Chondrocyte (in vitro differentiated cells): Measurements from ENCODE around the gene ALDH9A1. TPM values are rescaled to one million over a fixed set of nuclear protein-coding genes. Genes with fewer than 3 reads are reported as not detected.
"Not testable (repeated sequence)": the region's sequence is repeated elsewhere in the genome, so short reads cannot be mapped to it uniquely, and the experiment has no call there.

Source experiments
- DNase-seq: peaks from one replicate; pipeline ENCODE4 v3.0.0; 2021; ENCODE audit warnings: mixed read lengths, low spot score
- H3K27ac Mint-ChIP-seq: one replicate; pipeline ENCODE4 v1.8.0; 2021; ENCODE audit warnings: mild to moderate bottlenecking, moderate library complexity, mixed read lengths; ENCODE audit not compliant: unreplicated experiment
- H3K27me3 Mint-ChIP-seq: 2 replicates; pipeline ENCODE4 v1.8.0; 2021; ENCODE audit warnings: low read depth, mixed read lengths
- H3K36me3 Mint-ChIP-seq: 2 replicates; pipeline ENCODE4 v1.8.0; 2021; ENCODE audit warnings: low read depth, mixed read lengths
- H3K4me1 Mint-ChIP-seq: 2 replicates; pipeline ENCODE4 v1.8.0; 2021; ENCODE audit warnings: low read depth, mild to moderate bottlenecking, mixed read lengths
- H3K4me3 Mint-ChIP-seq: one replicate; pipeline ENCODE4 v1.8.0; 2021; ENCODE audit warnings: mild to moderate bottlenecking, moderate library complexity, mixed read lengths; ENCODE audit not compliant: unreplicated experiment
- H3K9me3 Mint-ChIP-seq: 2 replicates; pipeline ENCODE4 v1.8.0; 2021; ENCODE audit warnings: low read depth, mixed read lengths
- CTCF ChIP-seq: fragments of 200-600 bp; sonication (generic); IDR thresholded peaks from 2 replicates; pipeline ENCODE4 v1.5.0; 2021; ENCODE audit warnings: antibody characterized with exemption, mild to moderate bottlenecking, moderate library complexity
- total RNA-seq: library from RNA; stranded (reverse); gene quantifications from 3 replicates; pipeline ENCODE4 v1.2.1, GENCODE V29; 2021

ALDH9A1 gene
- total RNA-seq, 1 donor from 2014 or later, result 34.6 TPM

DNA sequence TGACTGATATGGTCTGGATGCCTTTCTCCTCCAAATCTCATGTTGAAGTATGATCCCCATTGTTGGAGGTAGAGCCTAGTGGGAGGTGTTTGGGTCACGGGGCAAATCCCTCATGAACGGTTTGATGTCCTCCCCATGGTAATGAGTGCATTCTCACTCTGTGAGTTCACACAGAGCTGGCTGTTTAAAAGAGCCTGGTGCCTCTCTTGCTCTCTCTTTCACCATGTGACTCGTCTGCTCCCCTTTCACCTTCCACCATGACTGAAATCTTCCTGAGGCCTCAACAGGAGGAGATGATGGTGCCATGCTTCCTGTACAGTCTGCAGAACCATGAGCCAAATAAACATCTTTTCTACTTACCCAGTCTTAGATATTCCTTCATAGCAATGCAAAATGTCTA, 30.2 kb downstream of the ALDH9A1 start:
- Mint-ChIP-seq H3K4me3 (no peak overlapping the region), H3K27me3 (no peaks in the 10 kb centered on the region), H3K27ac (no peak overlapping the region), H3K36me3 (peaks cover 40% of the 10 kb centered on the region), H3K4me1 (peaks cover 8% of the 10 kb centered on the region), H3K9me3 (no peaks in the 10 kb centered on the region)
- no peak for DNase-seq
- no peak for TF ChIP-seq CTCF

- no peak overlapping the region for H3K4me3 Mint-ChIP-seq
- H3K36me3 Mint-ChIP-seq, result peaks cover 37% of the 10 kb centered on the region
- no peak for DNase-seq
- peaks cover 8% of the 10 kb centered on the region for H3K4me1 Mint-ChIP-seq
- no peaks in the 10 kb centered on the region for H3K27me3 Mint-ChIP-seq
- TF ChIP-seq CTCF, result no peak
- peak overlapping the region; percentile 17 for H3K27ac Mint-ChIP-seq
- H3K9me3 Mint-ChIP-seq, result no peaks in the 10 kb centered on the region
Observed at GRCh38 chr1:165666152-165666825, 32.1 kb downstream of the ALDH9A1 start.

DNA sequence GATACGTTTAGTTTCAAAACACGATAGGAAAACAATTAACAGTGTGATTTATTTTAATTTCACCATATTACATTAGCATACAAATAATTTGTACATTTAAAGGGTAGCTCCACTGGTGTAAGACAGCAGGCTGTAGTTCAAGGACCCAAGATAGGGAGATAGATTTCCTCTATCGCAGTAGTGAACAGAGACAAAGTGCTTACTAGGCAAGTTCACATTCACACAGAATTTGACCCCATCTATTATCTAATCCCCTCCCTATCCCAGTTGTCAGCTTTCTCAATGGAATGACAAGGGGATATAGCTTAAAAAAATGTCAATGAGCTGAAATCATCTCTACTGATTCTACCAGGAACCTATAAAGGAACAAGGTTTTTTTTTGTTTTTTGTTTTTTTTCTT, 36.2 kb downstream of the ALDH9A1 start:
- peaks cover 13% of the 10 kb centered on the region for H3K4me1 Mint-ChIP-seq
- no peak overlapping the region for H3K27ac Mint-ChIP-seq
- peaks cover 27% of the 10 kb centered on the region for H3K36me3 Mint-ChIP-seq
- no peak for TF ChIP-seq CTCF
- no peak overlapping the region for H3K4me3 Mint-ChIP-seq
- no peaks in the 10 kb centered on the region for H3K9me3 Mint-ChIP-seq
- no peaks in the 10 kb centered on the region for H3K27me3 Mint-ChIP-seq
- no peak for DNase-seq

GRCh38 chr1:165661703-165662102, 36.7 kb downstream of the ALDH9A1 start:
- Mint-ChIP-seq H3K27ac (no peak overlapping the region), H3K36me3 (peaks cover 25% of the 10 kb centered on the region), H3K4me1 (peaks cover 13% of the 10 kb centered on the region), H3K27me3 (no peaks in the 10 kb centered on the region), H3K4me3 (no peak overlapping the region), H3K9me3 (no peaks in the 10 kb centered on the region)
- DNase-seq, result no peak
- no peak for TF ChIP-seq CTCF

- Mint-ChIP-seq H3K36me3 (peaks cover 21% of the 10 kb centered on the region), H3K27ac (peak overlapping the region; percentile 59), H3K9me3 (no peaks in the 10 kb centered on the region), H3K4me3 (no peak overlapping the region), H3K27me3 (no peaks in the 10 kb centered on the region), H3K4me1 (peaks cover 5% of the 10 kb centered on the region)
- TF ChIP-seq CTCF, result no peak
- no peak for DNase-seq
Observed at GRCh38 chr1:165659581-165659895, 38.8 kb downstream of the ALDH9A1 start.

DNA sequence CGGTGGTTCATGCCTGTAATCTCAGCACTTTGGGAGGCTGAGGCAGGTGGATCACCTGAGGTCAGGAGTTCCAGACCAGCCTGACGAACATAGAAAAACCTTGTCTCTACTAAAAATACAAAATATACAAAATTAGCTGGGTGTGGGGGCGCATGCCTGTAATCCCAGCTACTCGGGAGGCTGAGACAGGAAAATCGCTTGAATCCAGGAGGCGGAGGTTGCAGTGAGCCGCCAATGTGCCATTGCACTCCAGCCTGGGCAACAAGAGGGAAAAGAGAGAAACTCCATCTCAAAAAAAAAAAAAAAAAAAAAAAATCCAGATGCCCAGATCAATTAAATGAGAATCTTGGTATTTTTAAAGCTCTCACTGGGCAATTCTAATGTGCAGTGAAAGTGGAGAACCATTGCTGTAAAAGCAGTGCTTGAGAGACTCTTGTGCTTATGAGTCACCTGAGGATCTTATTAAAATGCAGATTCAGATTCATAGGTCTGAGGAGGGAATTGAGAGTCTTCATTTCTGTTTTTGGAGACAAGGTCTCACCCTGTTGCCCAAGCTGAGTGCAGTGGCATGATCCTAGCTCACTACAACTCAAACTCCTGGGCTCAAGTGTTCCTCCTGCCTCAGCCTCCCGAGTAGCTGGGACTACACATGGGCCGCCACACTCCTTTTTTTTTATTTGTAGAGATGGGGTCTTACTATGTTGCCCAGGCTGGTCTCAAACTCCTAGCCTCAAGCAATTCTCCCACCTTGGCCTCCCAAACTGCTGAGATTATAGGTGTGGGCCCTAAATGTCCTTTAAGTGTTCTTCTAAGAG, 39.4 kb downstream of the ALDH9A1 start:
- H3K27me3 Mint-ChIP-seq, H3K4me1 Mint-ChIP-seq, H3K9me3 Mint-ChIP-seq, H3K27ac Mint-ChIP-seq, DNase-seq, H3K4me3 Mint-ChIP-seq: not testable (repeated sequence)
- H3K36me3 Mint-ChIP-seq, result peaks cover 20% of the 10 kb centered on the region
